ENCODE measurements around the gene RAPGEF6. TPM values are rescaled to one million over a fixed set of nuclear protein-coding genes. Genes with fewer than 3 reads are reported as not detected.

The RAPGEF6 gene
- total RNA-seq, 1 experiment from 2014 or later = 25.0 TPM

GRCh38 chr5:131521252-131521651, 113.8 kb downstream of the RAPGEF6 start:
- BruUV-seq (replicated peaks) = no TSS peak
- H3K36me3 ChIP-seq (ENCODE audit: control insufficient read depth, insufficient read depth, low read length) = no peaks in the 10 kb centered on the region
- intact Hi-C loops (cut with micrococcal nuclease; ENCODE audit: unreplicated experiment) = no loop called here
- H3K27ac ChIP-seq (ENCODE audit: low read length) = no peak overlapping the region
- no peaks in the 10 kb centered on the region for H3K27me3 ChIP-seq (ENCODE audit: control insufficient read depth, insufficient read depth, low read length)
- no peak overlapping the region for H3K4me3 ChIP-seq (ENCODE audit: low read depth in 2 of 2, low read length in 2 of 2)
- no peaks in the 10 kb centered on the region for H3K4me1 ChIP-seq (ENCODE audit: control insufficient read depth, insufficient read depth, low read length)
- POLR2A ChIA-PET = no interaction called here
- no peaks in the 10 kb centered on the region for H3K9me3 ChIP-seq (ENCODE audit: control insufficient read depth, insufficient read depth, low read depth, low read length)
- in situ Hi-C loops (cut with HindIII; ENCODE audit: low pct_unique_long_range_greater_than_20kb, low sequenced_read_pairs) = no loop called here
- CTCF ChIA-PET = no interaction called here
- no peak for ATAC-seq
- no peak for DNase-seq (ENCODE audit: low read depth, low spot score)
- TF ChIP-seq TCF7L2 (IDR thresholded peaks at IDR 0.05; ENCODE audit: low read depth, low read length) = no peak

- peaks cover 2% of the 10 kb centered on the region; the same call in 1 of the 2 replicates for H3K36me3 ChIP-seq (ENCODE audit: control insufficient read depth, insufficient read depth, low read length)
- DNase-seq (ENCODE audit: low read depth, low spot score) = no peak
- in situ Hi-C loops (cut with HindIII; ENCODE audit: low pct_unique_long_range_greater_than_20kb, low sequenced_read_pairs) = no loop called here
- no peak overlapping the region for H3K4me3 ChIP-seq (ENCODE audit: low read depth in 2 of 2, low read length in 2 of 2)
- no peaks in the 10 kb centered on the region for H3K4me1 ChIP-seq (ENCODE audit: control insufficient read depth, insufficient read depth, low read length)
- CTCF ChIA-PET = interaction anchor here (0.6 kb wide), 1 partner anchor 9 kb away, joined by 6 read pairs; no protein-coding TSS in a partner anchor
- BruUV-seq (replicated peaks) = no TSS peak
- no peaks in the 10 kb centered on the region for H3K9me3 ChIP-seq (ENCODE audit: control insufficient read depth, insufficient read depth, low read depth, low read length)
- no peak overlapping the region for H3K27ac ChIP-seq (ENCODE audit: low read length)
- ATAC-seq = no peak
- intact Hi-C loops (cut with micrococcal nuclease; ENCODE audit: unreplicated experiment) = no loop called here
- no peak for TF ChIP-seq CTCF (IDR thresholded peaks at IDR 0.05)
- no peaks in the 10 kb centered on the region for H3K27me3 ChIP-seq (ENCODE audit: control insufficient read depth, insufficient read depth, low read length)
- POLR2A ChIA-PET = no interaction called here
Observed at GRCh38 chr5:131515348-131515747, 119.7 kb downstream of the RAPGEF6 start.

GRCh38 chr5:131514316-131515283, 120.4 kb downstream of the RAPGEF6 start:
- intact Hi-C loops (cut with micrococcal nuclease; ENCODE audit: unreplicated experiment) (no loop called here), in situ Hi-C loops (cut with HindIII; ENCODE audit: low pct_unique_long_range_greater_than_20kb, low sequenced_read_pairs) (no loop called here)
- TF ChIP-seq TCF7L2 (IDR thresholded peaks at IDR 0.05; ENCODE audit: low read depth, low read length) (no peak), REST (IDR thresholded peaks at IDR 0.05; ENCODE audit: insufficient read depth in 1 of 2, low read depth in 2 of 2, low read length in 1 of 2) (no peak), CTCF (IDR thresholded peaks at IDR 0.05) (no peak), POLR2AphosphoS5 (IDR thresholded peaks at IDR 0.05; ENCODE audit: low read depth, low read length) (no peak), SIN3A (IDR thresholded peaks at IDR 0.05; ENCODE audit: borderline replicate concordance, insufficient read depth, low read depth, low read length) (no peak)

More at GRCh38 chr5:131514316-131515283, 120.4 kb downstream of the RAPGEF6 start:
- H3K4me3 ChIP-seq (ENCODE audit: low read depth in 2 of 2, low read length in 2 of 2) = no peak overlapping the region
- no peaks in the 10 kb centered on the region for H3K4me1 ChIP-seq (ENCODE audit: control insufficient read depth, insufficient read depth, low read length)
- ChIA-PET CTCF (interaction anchor here (0.6 kb wide), 1 partner anchor 10 kb away, joined by 6 read pairs; no protein-coding TSS in a partner anchor), POLR2A (no interaction called here)
- H3K36me3 ChIP-seq (ENCODE audit: control insufficient read depth, insufficient read depth, low read length) = peaks cover 4% of the 10 kb centered on the region
- no peaks in the 10 kb centered on the region for H3K9me3 ChIP-seq (ENCODE audit: control insufficient read depth, insufficient read depth, low read depth, low read length)
- no peak overlapping the region for H3K27ac ChIP-seq (ENCODE audit: low read length)
- BruUV-seq (replicated peaks) = no TSS peak
- no peak for ATAC-seq
- no peak for DNase-seq (ENCODE audit: low read depth, low spot score)
- H3K27me3 ChIP-seq (ENCODE audit: control insufficient read depth, insufficient read depth, low read length) = no peaks in the 10 kb centered on the region
